RWPE2 (cell line): Measurements from ENCODE around the gene ZNF71.

Experiments
- ATAC-seq: fragments of 200-7000 bp; cut with Tn5 transposase; 3 replicates; pipeline ENCODE4 v1.9.1; 2021; ENCODE audit warnings: low read depth
- DNase-seq: peaks from one replicate; pipeline ENCODE4 v3.0.0-alpha.2; 2020; ENCODE audit warnings: low spot score
- H3K27ac ChIP-seq: fragments of 450-650 bp; 2 replicates; pipeline ENCODE4 v1.5.1; 2017; ENCODE audit warnings: mild to moderate bottlenecking; ENCODE audit not compliant: poor library complexity, severe bottlenecking
- H3K27me3 ChIP-seq: fragments of 250-450 bp; sonication (Bioruptor Pico); 2 replicates; pipeline ENCODE4 v1.5.1; 2021; ENCODE audit warnings: mild to moderate bottlenecking, moderate library complexity; ENCODE audit not compliant: insufficient read depth, poor library complexity, severe bottlenecking
- H3K36me3 ChIP-seq: fragments of 250-450 bp; sonication (Bioruptor Pico); 2 replicates; pipeline ENCODE4 v1.5.1; 2020; ENCODE audit warnings: low read depth, mild to moderate bottlenecking, moderate library complexity
- H3K4me1 ChIP-seq: fragments of 250-450 bp; sonication (Bioruptor Pico); 2 replicates; pipeline ENCODE4 v1.5.1; 2021; ENCODE audit warnings: mild to moderate bottlenecking, moderate library complexity; ENCODE audit not compliant: insufficient read depth, poor library complexity, severe bottlenecking
- H3K4me3 ChIP-seq: fragments of 250-450 bp; sonication (Bioruptor Pico); 2 replicates; pipeline ENCODE4 v1.5.1; 2021; ENCODE audit warnings: mild to moderate bottlenecking, moderate library complexity; ENCODE audit not compliant: severe bottlenecking
- H3K9me3 ChIP-seq: fragments of 250-450 bp; sonication (Bioruptor Pico); 2 replicates; pipeline ENCODE4 v1.5.1; 2021; ENCODE audit warnings: mild to moderate bottlenecking, moderate library complexity; ENCODE audit not compliant: severe bottlenecking
- TF ChIP-seq, protein P1 (sequence below): fragments of 450-650 bp; IDR thresholded peaks from one replicate; pipeline ENCODE4 v1.5.1; 2017; ENCODE audit warnings: mild to moderate bottlenecking, moderate library complexity; ENCODE audit not compliant: poor library complexity, severe bottlenecking

Gene ZNF71

DNA sequence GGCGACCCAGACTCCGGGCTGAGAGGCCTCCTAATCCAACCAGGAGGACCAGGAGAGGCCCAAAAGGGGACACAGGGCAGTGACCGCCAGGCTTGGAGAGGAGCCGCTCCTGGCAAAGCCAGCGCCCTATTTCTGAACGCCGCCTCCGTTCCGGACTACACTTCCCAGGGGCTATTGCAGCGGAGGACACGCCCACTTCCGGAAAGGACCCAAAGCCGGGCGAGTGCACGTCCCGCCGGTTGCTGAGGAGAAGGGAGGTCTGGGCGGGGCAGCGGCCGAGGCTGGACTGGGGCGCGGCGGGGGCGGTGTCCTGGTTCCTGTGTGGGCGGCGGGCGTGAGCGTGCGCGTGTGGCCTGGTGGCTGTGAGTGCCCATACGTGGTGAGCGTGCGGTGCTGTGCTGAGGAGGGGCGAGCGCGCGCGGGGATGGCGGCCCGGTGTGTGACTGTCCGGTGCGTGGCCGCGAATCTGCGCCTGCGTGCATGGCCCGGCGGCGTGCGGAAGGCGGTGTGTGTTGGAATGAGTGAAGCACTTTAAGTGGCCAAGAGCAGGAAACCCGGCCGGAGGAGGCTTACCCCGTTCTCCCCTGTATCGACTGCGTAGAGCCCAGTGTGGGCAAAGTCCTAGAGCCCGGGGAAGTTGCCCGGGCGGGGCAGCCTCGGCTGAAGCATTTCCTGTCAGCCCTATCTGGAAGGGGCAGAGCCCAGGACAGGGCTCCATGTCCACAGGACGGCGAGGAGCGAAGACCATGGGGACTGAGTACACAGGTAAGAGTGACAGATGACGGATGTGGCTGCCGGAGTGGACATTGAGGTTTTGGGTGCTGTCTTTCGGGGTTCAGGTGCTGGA, 27.6 kb upstream of the ZNF71 start, which contains the start of gene ZNF470:
ZNF470 (plus strand) TSS at position 195 of the 847 bp plus-strand sequence. CDS start 2,844 bp downstream, outside the sequence.
- Histone ChIP-seq H3K27ac (peak within 1 kb of the TSS; percentile 38), H3K4me1 (no peaks in the 10 kb centered on the region), H3K4me3 (peak within 1 kb of the TSS; percentile 70), H3K36me3 (peaks cover 16% of the 10 kb centered on the region), H3K9me3 (peaks cover 26% of the 10 kb centered on the region), H3K27me3 (no peaks in the 10 kb centered on the region)
- DNase-seq: peak; percentile 89
- TF ChIP-seq, protein P1, sequence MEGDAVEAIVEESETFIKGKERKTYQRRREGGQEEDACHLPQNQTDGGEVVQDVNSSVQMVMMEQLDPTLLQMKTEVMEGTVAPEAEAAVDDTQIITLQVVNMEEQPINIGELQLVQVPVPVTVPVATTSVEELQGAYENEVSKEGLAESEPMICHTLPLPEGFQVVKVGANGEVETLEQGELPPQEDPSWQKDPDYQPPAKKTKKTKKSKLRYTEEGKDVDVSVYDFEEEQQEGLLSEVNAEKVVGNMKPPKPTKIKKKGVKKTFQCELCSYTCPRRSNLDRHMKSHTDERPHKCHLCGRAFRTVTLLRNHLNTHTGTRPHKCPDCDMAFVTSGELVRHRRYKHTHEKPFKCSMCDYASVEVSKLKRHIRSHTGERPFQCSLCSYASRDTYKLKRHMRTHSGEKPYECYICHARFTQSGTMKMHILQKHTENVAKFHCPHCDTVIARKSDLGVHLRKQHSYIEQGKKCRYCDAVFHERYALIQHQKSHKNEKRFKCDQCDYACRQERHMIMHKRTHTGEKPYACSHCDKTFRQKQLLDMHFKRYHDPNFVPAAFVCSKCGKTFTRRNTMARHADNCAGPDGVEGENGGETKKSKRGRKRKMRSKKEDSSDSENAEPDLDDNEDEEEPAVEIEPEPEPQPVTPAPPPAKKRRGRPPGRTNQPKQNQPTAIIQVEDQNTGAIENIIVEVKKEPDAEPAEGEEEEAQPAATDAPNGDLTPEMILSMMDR: no peak
- peak; percentile 95 for ATAC-seq

DNA sequence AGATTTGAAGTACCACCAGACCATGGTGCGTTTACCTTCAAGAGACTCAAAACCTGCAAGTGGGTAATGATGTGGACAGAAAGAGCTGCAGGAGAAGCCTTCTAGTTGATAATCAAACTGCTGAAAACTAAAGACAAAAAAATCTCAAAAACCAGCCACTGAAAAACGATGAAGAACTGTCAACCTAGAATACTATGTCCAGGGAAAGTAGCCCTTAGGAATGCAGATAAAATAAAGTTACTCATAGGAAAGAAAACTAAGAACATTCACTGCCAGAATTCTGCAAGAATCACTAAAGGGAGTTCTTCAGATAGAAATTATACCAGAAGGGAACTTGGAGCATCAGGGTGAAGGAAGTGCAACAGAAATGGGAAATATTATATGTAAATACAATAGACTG, 22.5 kb upstream of the ZNF71 start:
- no peak for DNase-seq
- ATAC-seq: no peak
- Histone ChIP-seq H3K9me3 (peaks cover 39% of the 10 kb centered on the region), H3K27me3 (no peaks in the 10 kb centered on the region), H3K4me1 (no peaks in the 10 kb centered on the region), H3K27ac (no peak overlapping the region), H3K36me3 (peaks cover 35% of the 10 kb centered on the region), H3K4me3 (no peak overlapping the region)
- TF ChIP-seq, protein P1: no peak

DNA sequence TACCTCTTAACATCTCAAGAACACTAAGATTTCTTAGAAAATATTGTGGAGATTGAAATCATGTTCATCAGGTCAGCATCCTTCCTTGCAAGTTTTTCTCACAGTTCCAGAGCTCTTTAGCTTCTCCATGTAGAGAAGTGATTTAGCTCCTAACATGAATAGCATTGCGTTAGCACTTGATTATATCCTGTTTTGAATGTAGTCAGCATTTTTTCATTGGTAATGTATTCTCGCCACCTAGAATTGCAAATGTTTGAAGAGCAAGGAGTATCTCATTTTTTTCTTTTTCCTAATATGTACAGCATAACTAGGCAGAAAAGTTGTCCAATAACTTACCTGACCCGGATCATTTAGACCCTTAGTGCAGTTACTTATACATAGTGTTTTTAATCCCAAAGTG, 21.2 kb upstream of the ZNF71 start:
- no peak for DNase-seq
- H3K9me3 ChIP-seq: peaks cover 40% of the 10 kb centered on the region

DNA sequence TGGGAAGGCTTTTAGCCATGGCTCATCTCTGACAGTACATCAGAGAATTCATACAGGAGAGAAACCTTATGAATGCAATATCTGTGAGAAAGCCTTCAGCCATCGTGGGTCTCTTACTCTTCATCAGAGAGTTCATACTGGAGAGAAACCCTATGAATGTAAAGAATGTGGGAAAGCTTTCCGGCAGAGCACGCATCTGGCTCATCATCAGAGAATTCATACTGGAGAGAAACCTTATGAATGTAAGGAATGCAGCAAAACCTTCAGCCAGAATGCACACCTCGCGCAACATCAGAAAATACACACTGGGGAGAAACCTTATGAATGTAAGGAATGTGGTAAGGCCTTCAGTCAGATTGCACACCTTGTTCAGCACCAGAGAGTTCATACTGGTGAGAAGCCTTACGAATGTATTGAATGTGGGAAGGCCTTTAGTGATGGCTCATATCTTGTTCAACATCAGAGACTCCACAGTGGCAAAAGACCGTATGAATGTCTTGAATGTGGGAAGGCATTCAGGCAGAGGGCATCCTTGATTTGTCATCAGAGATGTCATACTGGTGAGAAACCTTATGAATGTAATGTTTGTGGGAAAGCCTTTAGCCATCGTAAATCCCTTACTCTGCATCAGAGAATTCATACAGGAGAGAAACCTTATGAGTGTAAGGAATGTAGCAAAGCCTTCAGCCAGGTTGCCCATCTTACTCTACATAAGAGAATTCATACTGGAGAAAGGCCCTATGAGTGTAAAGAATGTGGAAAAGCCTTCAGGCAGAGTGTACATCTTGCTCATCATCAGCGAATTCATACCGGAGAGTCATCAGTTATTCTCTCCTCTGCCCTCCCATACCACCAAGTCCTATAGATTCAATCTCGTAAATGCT, 17.1 kb upstream of the ZNF71 start:
- DNase-seq: no peak
- TF ChIP-seq, protein P1: no peak
- Histone ChIP-seq H3K4me3 (no peak overlapping the region), H3K4me1 (no peaks in the 10 kb centered on the region), H3K9me3 (peaks cover 34% of the 10 kb centered on the region), H3K27ac (no peak overlapping the region), H3K36me3 (peaks cover 23% of the 10 kb centered on the region), H3K27me3 (no peaks in the 10 kb centered on the region)
- no peak for ATAC-seq

More for the DNA sequence above, 21.2 kb upstream of the ZNF71 start:
- no peak for ATAC-seq
- no peaks in the 10 kb centered on the region for H3K4me1 ChIP-seq
- peaks cover 30% of the 10 kb centered on the region for H3K36me3 ChIP-seq
- no peak overlapping the region for H3K27ac ChIP-seq
- no peaks in the 10 kb centered on the region for H3K27me3 ChIP-seq
- TF ChIP-seq, protein P1: no peak
- H3K4me3 ChIP-seq: no peak overlapping the region
